Erythroblast (primary cell): ENCODE results near the gene BDKRB1.

Source experiments
- GATA1 ChIP-seq: IDR thresholded peaks from 2 replicates; pipeline ENCODE4 v1.6.1; 2011; ENCODE audit warnings: low read depth, mild to moderate bottlenecking, control low read depth, low read length, moderate library complexity
- POLR2A ChIP-seq: IDR thresholded peaks from 2 replicates; pipeline ENCODE4 v1.6.1; 2011; ENCODE audit warnings: mild to moderate bottlenecking, low read length

- TF ChIP-seq POLR2A (no peak), GATA1 (no peak)
These were observed 15.4 kb downstream of the BDKRB1 start for GRCh38 chr14:96271421-96271762.
